ENCODE data around the gene HIGD2B.
"Not testable (repeated sequence)": the region's sequence is repeated elsewhere in the genome, so short reads cannot be mapped to it uniquely, and the experiment has no call there.

The HIGD2B gene

GRCh38 chr15:72685925-72686794 is at the start of gene HIGD2B, which contains the start of gene BBS4:
TSS of gene HIGD2B (minus strand) at chr15:72686182. CDS start at chr15:72676374, 9,808 bp downstream.
TSS of gene BBS4 (plus strand) at chr15:72686207. CDS start at chr15:72686228, 21 bp downstream.
- in situ Hi-C loops (cut with HindIII; ENCODE audit: low sequenced_read_pairs): no loop called here
- peak; percentile 88 for DNase-seq (ENCODE audit: low read depth, low spot score)
- TF ChIP-seq CTCF (IDR thresholded peaks at IDR 0.05; ENCODE audit: low read depth, low read length): no peak
- peak within 1 kb of the TSS; percentile 80 for H3K4me3 ChIP-seq (ENCODE audit: low read depth, low read length)

GRCh38 chr15:72735111-72735510 is 49.1 kb upstream of the HIGD2B start:
- no peak for TF ChIP-seq CTCF (IDR thresholded peaks at IDR 0.05; ENCODE audit: low read depth, low read length)
- no peak overlapping the region for H3K4me3 ChIP-seq (ENCODE audit: low read depth, low read length)
- in situ Hi-C loops (cut with HindIII; ENCODE audit: low sequenced_read_pairs): no loop called here
- no peak for DNase-seq (ENCODE audit: low read depth, low spot score)

- no peak for TF ChIP-seq CTCF (IDR thresholded peaks at IDR 0.05; ENCODE audit: low read depth, low read length)
- H3K4me3 ChIP-seq (ENCODE audit: low read depth, low read length): no peak overlapping the region
- DNase-seq (ENCODE audit: low read depth, low spot score): no peak
- in situ Hi-C loops (cut with HindIII; ENCODE audit: low sequenced_read_pairs): no loop called here
These were observed 48.2 kb upstream of the HIGD2B start for GRCh38 chr15:72733941-72734738.

- H3K4me3 ChIP-seq (ENCODE audit: low read depth, low read length): no peak overlapping the region
- no peak for DNase-seq (ENCODE audit: low read depth, low spot score)
- in situ Hi-C loops (cut with HindIII; ENCODE audit: low sequenced_read_pairs): no loop called here
- TF ChIP-seq CTCF (IDR thresholded peaks at IDR 0.05; ENCODE audit: low read depth, low read length): no peak
These were observed 46.5 kb upstream of the HIGD2B start for GRCh38 chr15:72732516-72732915.

GRCh38 chr15:72732086-72732485 is 46.1 kb upstream of the HIGD2B start:
- in situ Hi-C loops (cut with HindIII; ENCODE audit: low sequenced_read_pairs): no loop called here
- no peak overlapping the region for H3K4me3 ChIP-seq (ENCODE audit: low read depth, low read length)
- DNase-seq (ENCODE audit: low read depth, low spot score): no peak
- TF ChIP-seq CTCF (IDR thresholded peaks at IDR 0.05; ENCODE audit: low read depth, low read length): no peak

GRCh38 chr15:72728821-72729220 is 42.8 kb upstream of the HIGD2B start:
- no peak for DNase-seq (ENCODE audit: low read depth, low spot score)
- no peak overlapping the region for H3K4me3 ChIP-seq (ENCODE audit: low read depth, low read length)
- no peak for TF ChIP-seq CTCF (IDR thresholded peaks at IDR 0.05; ENCODE audit: low read depth, low read length)
- in situ Hi-C loops (cut with HindIII; ENCODE audit: low sequenced_read_pairs): no loop called here

GRCh38 chr15:72728249-72728648 is 42.3 kb upstream of the HIGD2B start:
- DNase-seq (ENCODE audit: low read depth, low spot score); in situ Hi-C loops (cut with HindIII; ENCODE audit: low sequenced_read_pairs); H3K4me3 ChIP-seq (ENCODE audit: low read depth, low read length): not testable (repeated sequence)
